Right ventricle myocardium superior (tissue), 1 donor: ENCODE data around the gene CTTNBP2NL. TPM values are rescaled to one million over a fixed set of nuclear protein-coding genes. Genes with fewer than 3 reads are reported as not detected.

Experiments used
- ATAC-seq: fragments of 200-7000 bp; cut with Tn5 transposase; one replicate; pipeline ENCODE4 v1.9.1; 2020; ENCODE audit warnings: mild to moderate bottlenecking; ENCODE audit not compliant: poor library complexity
- DNase-seq: peaks from one replicate; pipeline ENCODE4 v3.0.0-alpha.2; 2020
- intact Hi-C: fragments of 100-400 bp; cut with DNase I; formaldehyde crosslinking; loops from one replicate; pipeline ENCODE4 v1.11.2; 2022
- long read RNA-seq: library from polyadenylated mRNA; unstranded; transcript quantifications from one replicate; pipeline ENCODE4 v2.0.0, GENCODE V29; 2021
- total RNA-seq: library from RNA; stranded (reverse); fragmentation: NEBNext Ultra II Directional; extraction: Animal tissue kit (Norgen Biotek cat#: 25700); gene quantifications from one replicate; pipeline ENCODE4 v1.2.1, GENCODE V29; 2021
- donor health status: DM: no; HTN: yes; CAD: no; lungs with severe emphysema.

Gene CTTNBP2NL, protein sequence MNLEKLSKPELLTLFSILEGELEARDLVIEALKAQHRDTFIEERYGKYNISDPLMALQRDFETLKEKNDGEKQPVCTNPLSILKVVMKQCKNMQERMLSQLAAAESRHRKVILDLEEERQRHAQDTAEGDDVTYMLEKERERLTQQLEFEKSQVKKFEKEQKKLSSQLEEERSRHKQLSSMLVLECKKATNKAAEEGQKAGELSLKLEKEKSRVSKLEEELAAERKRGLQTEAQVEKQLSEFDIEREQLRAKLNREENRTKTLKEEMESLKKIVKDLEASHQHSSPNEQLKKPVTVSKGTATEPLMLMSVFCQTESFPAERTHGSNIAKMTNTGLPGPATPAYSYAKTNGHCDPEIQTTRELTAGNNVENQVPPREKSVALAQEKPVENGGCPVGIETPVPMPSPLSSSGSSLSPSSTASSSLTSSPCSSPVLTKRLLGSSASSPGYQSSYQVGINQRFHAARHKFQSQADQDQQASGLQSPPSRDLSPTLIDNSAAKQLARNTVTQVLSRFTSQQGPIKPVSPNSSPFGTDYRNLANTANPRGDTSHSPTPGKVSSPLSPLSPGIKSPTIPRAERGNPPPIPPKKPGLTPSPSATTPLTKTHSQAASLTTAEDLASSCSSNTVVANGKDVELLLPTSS
- 12.6 TPM for total RNA-seq
- long read RNA-seq, full-length matches to known transcripts, result 6 of 6 reads
- long read RNA-seq, partial matches to known transcripts, result 0 of 6 reads
- long read RNA-seq, other reads (novel, unspliced or antisense), result 0 of 6 reads

DNA sequence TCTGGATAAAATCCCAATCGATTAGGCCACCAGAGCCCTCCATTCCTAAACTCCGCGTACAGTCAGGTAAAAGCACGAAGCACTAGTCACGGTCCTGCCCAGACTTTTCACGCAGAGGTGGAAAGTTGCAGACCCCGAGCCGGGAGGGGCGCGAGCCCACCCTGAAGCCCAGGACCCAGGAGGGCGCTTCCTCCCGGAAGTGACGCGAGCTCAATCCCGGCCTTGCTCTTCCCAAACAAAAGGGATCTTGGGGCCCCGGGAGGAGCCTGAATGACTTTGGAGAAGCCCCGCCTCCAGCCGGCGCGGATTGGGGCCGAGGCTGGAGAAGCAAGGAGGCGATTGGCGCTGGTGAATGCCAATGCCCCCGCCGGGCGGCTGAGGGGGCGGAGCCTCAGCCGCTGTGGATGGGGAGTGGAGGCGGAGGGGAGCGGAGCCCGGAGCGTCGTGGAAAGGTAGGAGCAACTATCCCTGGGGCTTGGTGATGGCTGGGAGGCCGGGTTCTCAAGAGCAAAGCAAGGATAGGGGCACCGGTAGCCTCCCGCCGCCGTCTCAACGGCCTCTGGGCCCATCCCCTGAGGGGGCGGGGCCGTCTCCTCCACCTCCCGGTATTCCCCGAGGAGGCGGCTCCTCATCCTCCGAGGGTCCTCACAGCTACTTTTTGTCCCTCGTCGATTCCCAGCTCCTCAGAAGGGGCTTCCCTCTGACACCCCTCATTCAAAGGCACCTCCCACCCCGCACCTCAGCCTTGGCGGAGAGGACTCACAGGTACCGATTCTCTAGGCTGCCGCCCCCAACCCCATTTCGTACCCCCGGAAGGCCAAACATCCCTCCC lies at the start of gene CTTNBP2NL:
Gene CTTNBP2NL, plus strand, starts transcription at position 394 of the 832 bp plus-strand sequence. CDS start 19,952 bp downstream, outside the sequence.
- intact Hi-C loops, result loop anchor here (10.0 kb wide), 1 partner anchor 229 kb away; no protein-coding TSS in a partner anchor
- DNase-seq, result peak; percentile 98
- ATAC-seq, result peak; percentile 96

DNA sequence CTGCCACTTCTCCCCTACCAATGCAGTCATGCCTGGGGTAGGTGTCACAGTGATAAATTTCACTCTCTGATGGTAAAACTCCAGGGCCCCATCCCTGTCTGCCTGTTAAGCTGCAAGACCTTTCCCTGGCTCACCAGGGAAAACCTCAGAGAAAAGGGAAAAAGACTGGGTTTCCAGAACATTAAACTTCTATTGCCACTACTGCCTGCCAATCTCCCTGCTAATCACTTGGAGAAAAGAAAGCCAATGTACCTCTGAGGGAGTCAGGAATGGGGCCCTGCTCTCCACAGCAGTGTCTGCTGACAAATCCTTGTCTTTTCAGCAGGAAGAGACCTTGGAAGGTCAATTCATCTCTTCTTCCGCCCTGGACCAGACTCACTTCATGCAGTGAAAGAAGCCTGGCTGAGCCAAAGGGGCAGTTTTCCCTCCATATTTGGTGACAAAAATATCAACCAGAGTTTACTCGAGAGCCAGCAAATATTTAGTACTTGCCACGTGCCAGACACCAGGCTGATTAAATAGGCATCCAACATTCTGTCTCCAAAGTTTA lies 49.1 kb upstream of the CTTNBP2NL start:
- intact Hi-C loops, result no loop called here
- ATAC-seq (no peak), DNase-seq (no peak)

DNA sequence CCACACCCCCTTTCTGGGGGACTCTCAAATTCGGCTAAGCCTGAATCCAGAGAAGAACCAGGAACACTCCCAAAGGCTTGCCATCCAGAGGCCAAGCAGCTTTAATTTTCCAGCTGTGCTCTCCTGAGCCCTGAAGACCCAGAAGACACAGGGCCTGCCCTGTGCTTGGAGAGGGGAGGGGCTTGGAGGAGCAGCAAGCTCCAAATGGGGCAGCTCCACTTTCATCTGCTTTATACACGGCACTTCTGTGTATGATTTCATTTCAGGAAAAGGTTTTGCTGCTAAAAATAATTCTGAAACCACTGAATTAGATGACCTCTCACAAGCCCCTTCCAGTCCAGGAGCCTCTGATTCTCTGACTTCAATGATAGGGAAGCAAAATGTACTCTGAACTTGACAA lies 39.2 kb upstream of the CTTNBP2NL start:
- no peak for DNase-seq
- ATAC-seq, result no peak
- intact Hi-C loops, result no loop called here

DNA sequence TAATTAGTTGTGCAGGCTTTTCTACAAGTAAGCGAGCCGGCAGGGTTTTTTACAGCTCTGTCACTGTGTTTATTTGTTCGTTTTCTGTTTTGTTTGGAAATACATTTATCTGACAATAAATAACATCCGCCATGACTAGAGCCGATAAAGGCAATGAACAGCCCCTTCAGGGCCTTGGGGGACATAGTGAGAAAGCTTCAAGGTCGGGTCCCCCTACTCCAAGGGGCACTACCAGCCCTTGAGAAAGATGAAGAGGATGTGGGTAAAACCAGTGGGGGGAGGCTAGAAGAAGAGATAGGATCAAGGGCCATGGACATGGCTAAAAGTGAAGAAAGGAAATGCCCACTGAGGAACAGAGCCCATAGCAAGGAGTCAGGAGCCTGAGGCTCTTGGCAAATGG lies 38.5 kb upstream of the CTTNBP2NL start:
- DNase-seq (no peak), ATAC-seq (no peak)
- intact Hi-C loops, result no loop called here

DNA sequence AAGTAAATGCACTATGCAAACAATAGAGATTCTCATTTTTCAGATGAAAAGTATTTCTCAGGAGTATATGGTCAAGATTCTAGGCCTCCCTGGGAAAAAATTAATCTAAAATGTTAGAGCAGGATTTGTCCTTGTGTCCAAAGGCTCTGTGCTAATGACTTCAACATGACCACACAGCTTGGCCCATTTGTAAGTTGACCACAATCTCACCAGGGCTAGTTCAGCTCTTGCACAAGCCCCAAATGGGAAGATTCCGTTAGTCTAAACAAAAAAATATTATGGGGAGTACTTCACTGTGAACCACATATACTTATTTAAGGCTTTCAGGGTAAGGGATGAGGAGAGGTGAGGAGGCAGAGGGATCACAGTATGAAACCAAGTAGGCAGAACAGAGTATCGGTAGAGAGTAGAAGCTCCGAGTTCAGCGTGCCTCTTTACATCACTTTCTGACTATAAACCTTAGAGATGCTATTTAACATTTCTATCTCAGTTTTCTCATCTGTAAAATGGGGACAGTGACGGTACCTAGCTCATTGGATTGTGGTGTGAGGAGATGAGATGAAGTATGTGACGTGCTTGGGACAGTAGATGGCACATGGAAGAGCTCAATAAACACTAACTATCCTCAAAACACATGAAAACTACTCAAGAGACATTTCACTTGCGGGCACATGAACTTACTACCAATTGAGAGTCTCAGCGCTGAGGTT lies 37.8 kb upstream of the CTTNBP2NL start:
- intact Hi-C loops, result no loop called here
- ATAC-seq (no peak), DNase-seq (no peak)

DNA sequence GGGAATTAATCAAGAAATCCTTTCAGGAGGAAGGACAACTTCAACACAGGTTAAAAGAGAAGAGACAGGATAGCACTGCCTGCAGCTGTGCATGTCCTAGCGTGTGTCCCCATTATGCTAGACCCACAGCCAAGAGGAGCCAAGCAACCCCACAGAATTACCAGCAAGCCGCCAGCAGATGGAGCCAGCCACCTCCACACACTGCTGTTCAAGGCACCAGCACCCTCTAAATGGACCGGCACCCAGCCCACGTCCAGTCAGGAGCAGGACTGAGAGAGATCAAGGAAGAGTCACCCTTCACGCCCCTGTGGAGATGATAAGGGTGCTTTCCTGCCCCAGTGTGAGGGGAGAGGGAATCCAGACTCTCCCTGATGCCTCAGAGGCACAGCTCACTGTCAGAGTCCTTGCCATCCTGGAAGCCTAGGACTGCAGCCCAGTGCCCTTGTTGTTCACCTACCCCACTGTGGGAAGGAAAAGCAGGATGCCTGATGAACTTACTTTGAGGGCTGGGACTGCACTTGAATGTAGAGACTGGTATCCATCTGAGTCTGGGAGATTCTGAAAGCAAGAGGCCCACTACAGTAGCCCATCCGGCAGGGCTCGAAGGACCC lies 37.1 kb upstream of the CTTNBP2NL start:
- DNase-seq (peak; percentile 89), ATAC-seq (peak; percentile 89)
- intact Hi-C loops, result no loop called here

DNA sequence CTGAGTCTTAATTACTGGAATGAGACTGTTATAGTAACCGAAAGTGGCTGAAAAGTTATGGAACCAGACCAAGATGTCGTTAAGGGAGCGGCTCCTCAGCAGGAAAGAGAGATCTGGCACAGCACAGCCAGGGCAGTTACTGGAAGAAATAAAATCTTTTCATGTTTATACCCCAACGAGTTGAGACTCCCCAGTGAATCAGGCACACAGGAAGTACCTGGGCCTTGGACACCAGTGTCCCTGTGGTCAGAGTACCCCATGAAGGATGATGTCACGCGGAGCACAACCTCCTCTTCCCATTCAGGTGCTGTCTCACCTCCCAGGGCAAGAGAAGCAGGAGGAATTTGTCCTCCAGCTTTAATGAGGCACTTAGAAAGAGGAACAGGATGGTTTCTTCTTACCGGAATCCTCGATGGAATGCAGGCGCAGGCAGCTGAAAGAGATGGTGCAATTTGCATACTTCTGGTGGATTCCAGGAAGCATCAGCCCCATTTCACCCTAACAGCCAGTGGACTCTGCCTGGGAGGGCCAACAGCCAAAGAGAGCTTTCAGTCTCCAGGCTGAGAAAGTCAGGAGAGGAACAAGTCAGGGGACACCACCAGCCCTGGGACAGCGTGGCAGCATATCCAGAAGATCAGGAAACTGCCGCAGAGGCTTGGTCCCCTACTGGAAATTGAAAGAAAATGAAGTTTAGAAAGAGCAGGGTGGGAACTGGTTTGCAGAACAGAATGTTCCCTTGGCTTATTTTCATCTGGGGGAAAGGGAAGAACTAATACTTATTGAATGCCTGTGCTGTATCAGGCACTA lies 35.9 kb upstream of the CTTNBP2NL start:
- intact Hi-C loops, result loop anchor here (10.0 kb wide), 1 partner anchor 565 kb away; no protein-coding TSS in a partner anchor
- peak; percentile 79 for ATAC-seq
- DNase-seq, result peak; percentile 78

DNA sequence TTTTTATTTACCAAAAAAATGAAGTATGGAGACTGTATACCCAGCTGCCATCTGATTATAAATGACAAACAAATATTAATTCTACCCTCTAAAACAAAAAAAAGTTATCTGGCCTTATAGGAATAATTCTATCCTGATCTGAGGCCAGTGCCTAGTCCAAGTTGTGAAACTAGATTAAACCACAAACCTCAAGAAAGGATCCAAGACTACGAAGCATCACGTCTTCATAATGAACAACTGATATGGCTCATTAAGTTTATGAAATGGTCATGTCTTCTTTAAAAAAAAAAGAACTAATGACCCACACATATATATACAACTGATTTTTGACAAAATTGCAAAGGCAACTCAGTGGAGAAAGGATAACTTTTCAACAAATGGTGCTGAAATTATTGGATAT lies 32.4 kb upstream of the CTTNBP2NL start:
- intact Hi-C loops, result loop anchor here (10.0 kb wide), 1 partner anchor 569 kb away; no protein-coding TSS in a partner anchor
- ATAC-seq (no peak), DNase-seq (no peak)

DNA sequence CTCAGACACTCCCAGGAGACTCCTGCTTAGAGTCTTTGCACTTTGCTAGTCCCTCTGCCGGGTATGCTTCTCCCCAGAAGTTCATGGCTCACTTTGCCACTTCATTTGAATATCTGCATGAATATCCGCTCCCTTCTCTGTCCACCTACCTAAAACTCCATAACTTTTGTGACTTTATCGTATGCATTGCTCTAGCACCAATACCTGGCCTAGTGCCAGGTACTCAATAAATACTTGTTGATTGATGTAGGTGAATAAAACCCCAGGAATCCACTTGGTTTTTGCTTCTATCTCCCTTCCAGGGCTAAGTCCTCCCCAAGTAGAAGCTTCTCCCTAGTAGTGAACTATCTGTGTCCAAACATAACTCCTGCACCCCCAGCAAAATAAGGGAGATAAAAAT lies 27.8 kb upstream of the CTTNBP2NL start:
- no peak for DNase-seq
- intact Hi-C loops, result loop anchor here (10.0 kb wide), 1 partner anchor 573 kb away; no protein-coding TSS in a partner anchor
- no peak for ATAC-seq

DNA sequence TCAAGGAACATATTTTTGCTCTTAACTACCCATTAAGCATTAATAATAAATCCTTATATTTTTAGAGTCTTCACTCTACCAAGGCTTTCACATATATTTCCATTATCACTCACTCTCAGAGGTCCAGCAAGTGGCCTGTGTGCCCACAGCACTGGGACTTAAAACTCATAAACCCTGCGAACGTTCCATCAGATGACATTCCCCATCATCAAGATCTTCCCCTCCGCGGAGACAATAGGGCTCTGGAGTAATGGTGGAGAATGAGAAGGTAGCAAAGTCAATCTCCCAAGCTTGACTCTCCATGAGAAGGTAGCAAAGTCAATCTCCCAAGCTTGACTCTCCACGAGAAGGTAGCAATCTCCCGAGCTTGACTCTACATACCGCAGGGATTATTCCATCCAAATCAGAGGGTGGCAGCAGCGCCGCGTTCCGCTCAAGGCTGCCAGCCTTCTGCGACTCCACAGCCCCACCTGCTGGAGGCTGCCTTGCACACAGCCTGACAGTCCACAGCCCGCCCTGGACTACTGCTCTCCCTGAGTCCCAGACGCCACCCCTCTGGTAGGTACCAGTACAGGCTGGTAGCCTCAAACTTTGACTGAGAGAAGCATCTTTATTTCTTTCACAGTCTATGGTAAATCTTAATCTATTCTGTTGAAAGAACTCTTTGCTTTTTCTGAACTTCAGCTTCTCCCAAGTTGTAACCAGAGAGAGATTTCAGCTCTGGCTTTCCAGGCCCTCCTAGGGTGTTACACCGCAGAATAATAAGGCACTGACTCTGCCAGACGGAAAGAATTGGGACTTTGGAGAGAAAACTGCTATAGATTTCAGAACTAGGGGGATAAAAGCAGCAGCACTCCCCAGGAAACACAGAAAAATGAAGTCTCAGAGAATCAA lies 26.4 kb upstream of the CTTNBP2NL start:
- ATAC-seq, result peak; percentile 99
- intact Hi-C loops, result loop anchor here (10.0 kb wide), 1 partner anchor 575 kb away; no protein-coding TSS in a partner anchor
- peak; percentile 94 for DNase-seq

DNA sequence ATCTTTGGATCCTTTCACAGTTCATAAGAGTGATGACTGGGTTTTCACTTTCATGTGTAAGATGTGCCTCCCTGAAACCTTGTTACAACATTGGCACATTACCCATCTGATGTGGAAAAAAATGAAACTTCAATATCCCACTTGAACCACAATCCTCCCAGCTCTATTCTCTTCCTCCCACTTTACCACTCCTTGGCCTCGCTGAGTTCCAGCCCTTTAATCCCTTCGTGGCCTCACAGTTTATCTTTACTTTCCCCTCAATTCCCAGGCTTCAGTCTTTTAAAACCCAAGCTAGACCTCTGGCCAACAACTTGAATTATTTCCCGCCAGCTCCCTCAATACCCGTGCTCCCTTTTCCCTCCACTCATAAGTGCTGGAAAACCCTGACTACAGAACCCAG lies 25.0 kb upstream of the CTTNBP2NL start:
- ATAC-seq (no peak), DNase-seq (no peak)
- intact Hi-C loops, result no loop called here

DNA sequence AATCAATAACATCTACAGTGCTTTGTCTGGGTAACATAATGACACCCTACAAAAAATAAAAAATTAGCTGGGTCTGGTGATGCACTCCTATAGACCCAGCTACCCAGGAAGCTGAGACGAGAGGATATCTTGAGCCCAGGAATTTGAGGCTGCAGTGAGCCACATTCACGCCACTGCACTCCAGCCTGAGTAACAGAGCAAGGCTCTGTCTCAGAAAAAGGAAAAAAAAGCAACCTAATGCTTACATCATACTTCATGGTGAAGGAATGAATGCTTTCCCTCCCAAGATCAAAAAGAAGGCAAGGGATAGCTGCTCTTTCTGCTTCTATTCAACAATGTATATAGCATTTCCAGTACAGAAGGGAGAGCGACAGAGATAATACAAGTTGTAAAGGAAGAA lies 24.2 kb upstream of the CTTNBP2NL start:
- ATAC-seq, result no peak
- no peak for DNase-seq
- intact Hi-C loops, result no loop called here

DNA sequence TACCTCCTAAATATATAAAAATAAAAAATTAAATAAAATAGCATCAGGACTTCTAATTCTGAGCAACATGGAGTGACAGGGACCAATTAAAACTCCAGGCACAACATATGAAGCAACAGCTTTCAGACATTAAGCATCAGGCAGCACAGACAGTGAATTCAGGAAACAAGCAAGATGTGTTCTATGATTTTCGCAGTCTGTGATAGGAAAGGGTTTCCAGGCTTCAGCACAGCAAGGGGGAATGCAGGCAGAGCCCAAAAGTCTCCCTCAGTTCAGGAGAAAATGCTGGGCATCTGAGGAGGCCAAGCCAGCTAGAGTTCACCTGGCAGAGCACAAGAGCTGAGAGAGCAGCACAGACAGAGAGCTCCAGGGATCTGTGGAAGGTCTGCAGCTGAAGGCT lies 22.2 kb upstream of the CTTNBP2NL start:
- intact Hi-C loops, result no loop called here
- ATAC-seq (no peak), DNase-seq (no peak)

DNA sequence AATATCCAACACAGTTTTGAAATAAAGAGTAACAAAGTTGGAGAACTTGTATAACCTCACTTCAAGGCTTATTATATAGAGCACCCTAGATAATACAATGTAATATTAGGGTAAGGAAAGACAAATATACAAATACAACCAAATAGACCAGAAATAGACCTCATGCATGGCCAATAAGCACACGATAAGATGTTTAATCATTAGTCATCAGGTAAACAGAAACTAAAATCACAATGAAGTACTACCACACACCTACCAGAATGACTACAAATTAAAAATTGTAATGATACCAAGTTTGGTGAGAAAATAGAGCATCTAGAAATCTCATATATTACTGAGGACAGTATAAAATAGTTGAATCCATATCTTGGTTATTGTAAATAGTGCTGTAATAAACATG lies 20.3 kb upstream of the CTTNBP2NL start:
- intact Hi-C loops, result no loop called here
- ATAC-seq, result no peak
- DNase-seq, result no peak

DNA sequence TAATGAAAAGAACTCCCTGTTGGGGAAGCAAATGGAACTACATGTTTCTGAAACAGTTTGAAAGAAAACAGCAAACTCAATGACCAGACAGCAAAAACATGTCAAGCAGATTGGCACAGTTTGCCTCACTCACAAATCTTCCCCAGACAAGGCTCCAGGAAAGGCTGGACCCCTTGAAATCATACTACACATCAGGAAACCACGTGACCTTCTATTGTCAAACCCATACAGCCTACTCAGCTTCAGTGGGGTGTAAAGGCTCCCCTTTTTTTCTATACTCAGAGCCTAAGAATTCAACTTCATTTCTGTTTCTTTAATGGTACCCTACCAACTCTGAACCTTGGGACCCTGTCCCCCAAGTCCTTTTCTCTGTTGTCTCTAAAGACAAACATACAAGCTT lies 15.7 kb upstream of the CTTNBP2NL start:
- intact Hi-C loops, result no loop called here
- DNase-seq, result no peak
- ATAC-seq, result no peak
